Measurements from ENCODE around the gene SPRR2D. TPM values are rescaled to one million over a fixed set of nuclear protein-coding genes. Genes with fewer than 3 reads are reported as not detected.
A peak's percentile ranks its signal among the peaks of the same experiment; 100 is the strongest.
"Not testable (repeated sequence)": the region's sequence is repeated elsewhere in the genome, so short reads cannot be mapped to it uniquely, and the experiment has no call there.

Gene SPRR2D
- total and polyA plus RNA-seq, 11 donors: 0.12 TPM; not detected in 10

- Histone ChIP-seq H3K27me3 (peaks cover 0 to 4% (median 0%) of the 10 kb centered on the region in 9 donors), H3K27ac (no peak within 1 kb of the TSS), H3K9me3 (peaks cover 0 to 9% (median 1%) of the 10 kb centered on the region in 12 donors), H3K4me1 (no peaks in the 10 kb centered on the region), H3K36me3 (no peaks in the 10 kb centered on the region), H3K4me3 (no peak within 1 kb of the TSS)
- DNase-seq (no peak), ATAC-seq (no peak)
- intact Hi-C loops (cut with DNase I): no loop called here
- TF ChIP-seq POLR2A (IDR thresholded peaks at IDR 0.05) (no peak), CTCF (IDR thresholded peaks at IDR 0.05) (no peak)
- 49 to 72% (median 63%) methylated on average over 2 of the region's 2 CpGs for WGBS, 4 donors
These were observed 16.5 kb upstream of the SPRR2D start, which contains the start of gene SPRR2A for GRCh38 chr1:153057375-153057774. TSS of gene SPRR2A (minus strand) at chr1:153057512. CDS start at chr1:153056735, 777 bp downstream.

- H3K27ac ChIP-seq; H3K9me3 ChIP-seq; DNase-seq; ATAC-seq; H3K27me3 ChIP-seq; H3K4me1 ChIP-seq; H3K4me3 ChIP-seq; intact Hi-C loops (cut with DNase I); H3K36me3 ChIP-seq: not testable (repeated sequence)
- WGBS, 4 donors: 42 to 47% (median 44%) methylated on average over 3 of the region's 3 CpGs
These were observed 15.2 kb upstream of the SPRR2D start for GRCh38 chr1:153056111-153056510.

- Histone ChIP-seq H3K4me1 (no peaks in the 10 kb centered on the region), H3K27me3 (peaks cover 0 to 4% (median 0%) of the 10 kb centered on the region in 9 donors), H3K36me3 (no peaks in the 10 kb centered on the region), H3K27ac (no peak overlapping the region), H3K9me3 (peaks cover 0 to 11% (median 1%) of the 10 kb centered on the region in 12 donors), H3K4me3 (no peak overlapping the region)
- DNase-seq: peak in 1 of 5 donors; percentile 42
- ATAC-seq: no peak
- TF ChIP-seq POLR2A (IDR thresholded peaks at IDR 0.05): no peak
- no peak for TF ChIP-seq CTCF (IDR thresholded peaks at IDR 0.05)
- intact Hi-C loops (cut with DNase I): no loop called here
- 65 to 83% (median 75%) methylated on average over 1 to 2 of the region's 2 CpGs for WGBS, 4 donors
These were observed 8.3 kb upstream of the SPRR2D start for GRCh38 chr1:153049211-153049610.

- ATAC-seq: no peak
These were observed 5.7 kb downstream of the SPRR2D start for GRCh38 chr1:153035211-153035610.

More at GRCh38 chr1:153035211-153035610, 5.7 kb downstream of the SPRR2D start:
- no peaks in the 10 kb centered on the region for H3K36me3 ChIP-seq
- no peak overlapping the region for H3K4me3 ChIP-seq
- no peak overlapping the region for H3K27ac ChIP-seq
- DNase-seq: no peak
- intact Hi-C loops (cut with DNase I): no loop called here
- no peaks in the 10 kb centered on the region for H3K4me1 ChIP-seq
- H3K9me3 ChIP-seq: no peaks in the 10 kb centered on the region
- H3K27me3 ChIP-seq: no peaks in the 10 kb centered on the region
- no peak for TF ChIP-seq POLR2A (IDR thresholded peaks at IDR 0.05)
- no peak for TF ChIP-seq CTCF (IDR thresholded peaks at IDR 0.05)
- 61 to 84% (median 82%) methylated on average over 1 of the region's 1 CpG for WGBS, 4 donors

All from heart left ventricle (tissue), 16 donors.